ENCODE measurements around the gene MAGI1. TPM values are rescaled to one million over a fixed set of nuclear protein-coding genes. Genes with fewer than 3 reads are reported as not detected.

The MAGI1 gene
- total RNA-seq, 2 donors from 2014 or later, result 37.5 to 51.6 TPM

DNA sequence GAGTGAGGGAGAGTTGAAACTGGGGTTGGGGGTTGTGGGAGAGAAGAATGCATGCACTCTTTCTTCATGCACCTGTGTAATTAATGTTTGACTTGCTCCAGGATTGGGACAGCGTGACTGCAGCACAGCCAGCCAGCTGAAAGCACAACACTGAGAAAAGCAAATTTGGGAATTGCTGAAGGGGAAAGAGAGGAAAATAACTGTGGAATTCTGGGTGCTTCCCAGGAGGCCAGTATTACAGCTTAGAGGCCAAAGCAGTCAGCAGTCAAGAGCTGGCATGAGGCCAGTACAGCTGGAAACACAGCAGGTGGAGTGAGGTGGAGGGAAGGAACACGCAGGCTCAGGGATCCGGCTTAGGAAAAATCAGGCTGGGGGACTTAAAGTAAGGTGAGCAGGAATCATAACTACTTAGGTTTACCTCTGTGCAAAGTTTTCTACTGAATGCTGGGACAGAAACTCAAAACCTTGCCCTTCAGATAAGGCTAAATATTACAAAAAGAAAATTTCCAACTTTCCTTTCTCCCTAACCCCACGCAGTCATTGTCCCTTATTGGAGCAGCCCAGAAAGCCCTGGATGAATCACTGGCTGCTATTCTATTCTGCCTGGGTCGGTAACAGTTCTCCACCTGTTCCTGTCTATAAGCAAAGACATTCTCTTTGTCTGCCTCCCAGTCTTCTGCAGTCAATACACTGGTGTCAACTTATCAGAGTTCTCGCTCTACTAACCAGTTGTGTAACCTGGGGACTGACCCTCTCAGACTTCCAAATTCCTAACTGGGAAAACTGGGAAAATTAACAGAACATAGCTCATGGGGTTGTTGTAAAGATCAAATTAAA, 167.2 kb downstream of the MAGI1 start:
- peak; percentile 32 for DNase-seq (ENCODE audit: low spot score)

DNA sequence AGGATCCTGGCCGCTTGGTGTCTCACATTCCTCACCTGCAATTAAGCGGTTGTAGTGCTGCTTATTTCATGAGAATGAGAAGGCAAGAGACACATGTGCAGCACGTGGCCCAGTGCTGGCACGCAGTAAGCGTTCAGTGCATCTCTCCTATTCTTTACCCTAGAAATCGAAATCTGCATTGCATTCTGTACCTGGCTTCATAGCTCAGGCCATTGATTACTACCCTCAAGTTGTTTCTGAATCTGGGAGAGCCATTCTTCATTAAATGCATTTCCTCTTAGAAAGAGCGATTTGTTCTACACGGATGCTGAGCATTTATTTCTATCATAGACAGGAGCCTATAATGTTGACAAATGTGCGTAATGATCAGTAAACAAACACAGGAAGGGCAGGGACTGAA, 168.9 kb downstream of the MAGI1 start:
- no peak overlapping the region for H3K4me3 ChIP-seq
- no peak for DNase-seq (ENCODE audit: low spot score)
- intact Hi-C loops (cut with DNase I), result no loop called here
- H3K27ac ChIP-seq, result no peak overlapping the region
- 82% methylated on average over 9 of the region's 9 CpGs for WGBS
- H3K4me1 ChIP-seq (replicated peaks), result peaks cover 5% of the 10 kb centered on the region
- TF ChIP-seq, protein P1, sequence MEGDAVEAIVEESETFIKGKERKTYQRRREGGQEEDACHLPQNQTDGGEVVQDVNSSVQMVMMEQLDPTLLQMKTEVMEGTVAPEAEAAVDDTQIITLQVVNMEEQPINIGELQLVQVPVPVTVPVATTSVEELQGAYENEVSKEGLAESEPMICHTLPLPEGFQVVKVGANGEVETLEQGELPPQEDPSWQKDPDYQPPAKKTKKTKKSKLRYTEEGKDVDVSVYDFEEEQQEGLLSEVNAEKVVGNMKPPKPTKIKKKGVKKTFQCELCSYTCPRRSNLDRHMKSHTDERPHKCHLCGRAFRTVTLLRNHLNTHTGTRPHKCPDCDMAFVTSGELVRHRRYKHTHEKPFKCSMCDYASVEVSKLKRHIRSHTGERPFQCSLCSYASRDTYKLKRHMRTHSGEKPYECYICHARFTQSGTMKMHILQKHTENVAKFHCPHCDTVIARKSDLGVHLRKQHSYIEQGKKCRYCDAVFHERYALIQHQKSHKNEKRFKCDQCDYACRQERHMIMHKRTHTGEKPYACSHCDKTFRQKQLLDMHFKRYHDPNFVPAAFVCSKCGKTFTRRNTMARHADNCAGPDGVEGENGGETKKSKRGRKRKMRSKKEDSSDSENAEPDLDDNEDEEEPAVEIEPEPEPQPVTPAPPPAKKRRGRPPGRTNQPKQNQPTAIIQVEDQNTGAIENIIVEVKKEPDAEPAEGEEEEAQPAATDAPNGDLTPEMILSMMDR (IDR thresholded peaks at IDR 0.05), result no peak
- TF ChIP-seq POLR2AphosphoS5 (IDR thresholded peaks at IDR 0.05), result no peak
- TF ChIP-seq POLR2A (IDR thresholded peaks at IDR 0.05), result no peak
- H3K36me3 ChIP-seq, result no peaks in the 10 kb centered on the region
- no peaks in the 10 kb centered on the region for H3K27me3 ChIP-seq (replicated peaks; ENCODE audit: insufficient read depth)
- H3K9me3 ChIP-seq, result no peaks in the 10 kb centered on the region

More for the DNA sequence above, 167.2 kb downstream of the MAGI1 start:
- Histone ChIP-seq H3K4me1 (replicated peaks) (peaks cover 5% of the 10 kb centered on the region), H3K36me3 (no peaks in the 10 kb centered on the region), H3K9me3 (no peaks in the 10 kb centered on the region), H3K27me3 (replicated peaks; ENCODE audit: insufficient read depth) (no peaks in the 10 kb centered on the region), H3K4me3 (no peak overlapping the region), H3K27ac (no peak overlapping the region)
- TF ChIP-seq POLR2AphosphoS5 (IDR thresholded peaks at IDR 0.05), result no peak
- TF ChIP-seq, protein P1 (IDR thresholded peaks at IDR 0.05), result no peak
- intact Hi-C loops (cut with DNase I), result no loop called here
- WGBS, result 45% methylated on average over 6 of the region's 6 CpGs

DNA sequence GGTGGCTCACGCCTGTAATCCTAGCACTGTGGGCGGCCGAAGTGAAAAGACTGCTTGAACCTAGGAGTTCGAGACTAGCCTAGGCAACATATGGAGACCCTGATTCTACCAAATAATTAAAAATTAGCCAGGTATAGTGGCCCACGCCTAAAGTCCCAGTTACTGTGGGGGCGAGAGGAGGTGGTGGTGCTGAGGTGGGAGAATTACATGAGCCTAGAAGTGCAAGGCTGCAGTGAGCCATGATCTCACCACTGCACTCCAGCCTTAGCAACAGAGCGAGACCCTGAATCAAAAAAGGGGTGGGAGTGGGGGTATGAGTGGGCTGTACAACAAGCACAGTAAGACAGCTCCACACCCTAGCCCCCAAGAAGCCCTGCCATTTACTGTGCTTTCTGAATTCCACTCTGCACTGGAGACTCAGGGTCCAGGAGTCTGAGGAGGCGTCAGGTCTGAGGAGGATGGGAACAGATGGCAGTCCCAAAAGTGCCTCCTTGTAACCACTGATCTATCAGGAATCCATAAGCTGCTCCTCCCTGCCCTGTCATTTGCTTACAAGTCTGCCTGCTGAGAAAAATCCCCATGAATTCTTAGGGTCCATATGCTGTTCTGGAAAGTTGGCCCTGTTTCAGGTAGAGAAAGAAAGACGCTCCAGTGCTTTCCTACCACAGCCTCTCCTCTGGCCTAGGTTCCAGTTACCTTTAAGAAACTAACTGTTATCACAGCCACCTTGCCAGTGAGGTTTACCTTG, 171.1 kb downstream of the MAGI1 start:
- DNase-seq (ENCODE audit: low spot score), result no peak
- TF ChIP-seq, protein P1 (IDR thresholded peaks at IDR 0.05), result no peak
- no peak for TF ChIP-seq POLR2A (IDR thresholded peaks at IDR 0.05)
- TF ChIP-seq POLR2AphosphoS5 (IDR thresholded peaks at IDR 0.05), result no peak
- Histone ChIP-seq H3K4me3 (no peak overlapping the region), H3K36me3 (no peaks in the 10 kb centered on the region), H3K9me3 (no peaks in the 10 kb centered on the region), H3K4me1 (replicated peaks) (peaks cover 5% of the 10 kb centered on the region), H3K27ac (no peak overlapping the region), H3K27me3 (replicated peaks; ENCODE audit: insufficient read depth) (no peaks in the 10 kb centered on the region)
- 97% methylated on average over 9 of the region's 9 CpGs for WGBS
- intact Hi-C loops (cut with DNase I), result no loop called here

DNA sequence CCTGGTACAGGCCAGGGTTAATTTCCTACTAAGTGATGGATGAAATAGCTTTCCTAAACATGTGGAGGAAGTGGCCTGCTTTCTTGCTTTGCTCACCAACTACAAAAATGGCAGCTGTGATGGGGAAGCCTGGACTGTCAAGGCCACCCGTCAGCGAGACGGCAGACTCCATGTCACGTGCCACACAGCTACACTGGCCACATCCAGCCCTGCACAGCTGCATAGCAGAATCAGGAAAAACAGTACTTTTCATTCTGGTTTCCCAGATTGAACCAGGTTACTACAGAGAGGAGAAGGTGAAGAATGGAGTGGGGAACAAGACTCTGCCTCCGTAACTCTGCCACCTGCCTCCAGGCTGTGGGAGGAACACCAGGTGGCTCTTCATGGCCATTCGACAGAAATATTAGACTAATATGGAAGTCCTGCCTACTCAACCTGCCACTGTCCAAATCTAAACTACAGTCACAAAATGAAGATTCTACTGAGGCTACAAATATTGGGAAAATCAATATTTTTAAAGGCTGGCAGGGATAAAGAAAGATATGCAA, 174.3 kb downstream of the MAGI1 start:
- no peaks in the 10 kb centered on the region for H3K4me1 ChIP-seq (replicated peaks)
- no peaks in the 10 kb centered on the region for H3K36me3 ChIP-seq
- H3K27me3 ChIP-seq (replicated peaks; ENCODE audit: insufficient read depth), result no peaks in the 10 kb centered on the region
- 83% methylated on average over 6 of the region's 6 CpGs for WGBS
- no peak overlapping the region for H3K4me3 ChIP-seq
- TF ChIP-seq POLR2A (IDR thresholded peaks at IDR 0.05), result no peak
- TF ChIP-seq, protein P1 (IDR thresholded peaks at IDR 0.05), result no peak
- H3K27ac ChIP-seq, result no peak overlapping the region
- intact Hi-C loops (cut with DNase I), result no loop called here
- H3K9me3 ChIP-seq, result no peaks in the 10 kb centered on the region
- no peak for DNase-seq (ENCODE audit: low spot score)

All from prostate gland (tissue), 2 donors.